SK-N-SH treated with all-trans-retinoic acid at 6 μM for 48 hours (cell line): Measurements from ENCODE around the gene FANCB.

Experiments
- ARNTL ChIP-seq: fragments of 450-650 bp; formaldehyde crosslinking; IDR thresholded peaks from 2 replicates; pipeline ENCODE4 v1.5.0; 2020; ENCODE audit warnings: low read depth, mild to moderate bottlenecking, moderate library complexity, borderline replicate concordance
- BACH2 ChIP-seq: fragments of 250-450 bp; sonication (Bioruptor Pico); IDR thresholded peaks from 2 replicates; pipeline ENCODE4 v1.9.0; 2021; ENCODE audit warnings: mild to moderate bottlenecking, borderline replicate concordance
- GLIS3 ChIP-seq: fragments of 250-450 bp; sonication (Bioruptor Pico); IDR thresholded peaks from 2 replicates; pipeline ENCODE4 v1.5.0; 2020; ENCODE audit warnings: mild to moderate bottlenecking, moderate library complexity
- ISL1 ChIP-seq: fragments of 250-450 bp; sonication (Bioruptor Pico); IDR thresholded peaks from 2 replicates; pipeline ENCODE4 v2.1.2; 2022; ENCODE audit warnings: mild to moderate bottlenecking, moderate library complexity
- OSR1 ChIP-seq: fragments of 250-450 bp; sonication (Bioruptor Pico); IDR thresholded peaks from 2 replicates; pipeline ENCODE4 v1.8.0; 2022; ENCODE audit warnings: moderate library complexity, mild to moderate bottlenecking, inconsistent platforms
- PPARA ChIP-seq: fragments of 250-450 bp; sonication (Bioruptor Pico); IDR thresholded peaks from 2 replicates; pipeline ENCODE4 v1.5.0; 2020; ENCODE audit warnings: mild to moderate bottlenecking, borderline replicate concordance
- SNAI2 ChIP-seq: fragments of 250-450 bp; sonication (Bioruptor Pico); IDR thresholded peaks from 2 replicates; pipeline ENCODE4 v1.5.0; 2020; ENCODE audit warnings: mild to moderate bottlenecking, moderate library complexity
- TOX ChIP-seq: fragments of 250-450 bp; sonication (Bioruptor Pico); IDR thresholded peaks from 2 replicates; pipeline ENCODE4 v1.8.0; 2021; ENCODE audit warnings: mild to moderate bottlenecking, moderate library complexity, borderline replicate concordance
- TSHZ2 ChIP-seq: fragments of 250-450 bp; sonication (Bioruptor Pico); IDR thresholded peaks from 2 replicates; pipeline ENCODE4 v1.5.0; 2020; ENCODE audit warnings: mild to moderate bottlenecking, moderate library complexity
- ZC3H10 ChIP-seq: fragments of 250-450 bp; sonication (Bioruptor Pico); IDR thresholded peaks from 2 replicates; pipeline ENCODE4 v1.5.1; 2021; ENCODE audit warnings: mild to moderate bottlenecking, moderate library complexity
- ZFP3 ChIP-seq: fragments of 250-450 bp; sonication (Bioruptor Pico); IDR thresholded peaks from 2 replicates; pipeline ENCODE4 v1.5.0; 2020; ENCODE audit warnings: mild to moderate bottlenecking, moderate library complexity
- ZFP30 ChIP-seq: fragments of 450-650 bp; formaldehyde crosslinking; IDR thresholded peaks from 2 replicates; pipeline ENCODE4 v1.5.0; 2022; ENCODE audit warnings: mild to moderate bottlenecking, moderate library complexity
- TF ChIP-seq, protein P1 (sequence below): fragments of 250-450 bp; sonication (Bioruptor Pico); IDR thresholded peaks from 2 replicates; pipeline ENCODE4 v1.8.0; 2021; ENCODE audit warnings: low read depth, mild to moderate bottlenecking, moderate library complexity, borderline replicate concordance

- no peak for TF ChIP-seq ZC3H10 (CRISPR knock-in tag)
- no peak for TF ChIP-seq OSR1 (CRISPR knock-in tag)
- TF ChIP-seq TSHZ2 (CRISPR knock-in tag), result no peak
- TF ChIP-seq ZFP30 (CRISPR knock-in tag), result no peak
- no peak for TF ChIP-seq GLIS3 (CRISPR knock-in tag)
- TF ChIP-seq SNAI2 (CRISPR knock-in tag), result no peak
- TF ChIP-seq TOX (CRISPR knock-in tag), result no peak
- TF ChIP-seq ISL1 (CRISPR knock-in tag), result no peak
- no peak for TF ChIP-seq BACH2 (CRISPR knock-in tag)
- TF ChIP-seq, protein P1, sequence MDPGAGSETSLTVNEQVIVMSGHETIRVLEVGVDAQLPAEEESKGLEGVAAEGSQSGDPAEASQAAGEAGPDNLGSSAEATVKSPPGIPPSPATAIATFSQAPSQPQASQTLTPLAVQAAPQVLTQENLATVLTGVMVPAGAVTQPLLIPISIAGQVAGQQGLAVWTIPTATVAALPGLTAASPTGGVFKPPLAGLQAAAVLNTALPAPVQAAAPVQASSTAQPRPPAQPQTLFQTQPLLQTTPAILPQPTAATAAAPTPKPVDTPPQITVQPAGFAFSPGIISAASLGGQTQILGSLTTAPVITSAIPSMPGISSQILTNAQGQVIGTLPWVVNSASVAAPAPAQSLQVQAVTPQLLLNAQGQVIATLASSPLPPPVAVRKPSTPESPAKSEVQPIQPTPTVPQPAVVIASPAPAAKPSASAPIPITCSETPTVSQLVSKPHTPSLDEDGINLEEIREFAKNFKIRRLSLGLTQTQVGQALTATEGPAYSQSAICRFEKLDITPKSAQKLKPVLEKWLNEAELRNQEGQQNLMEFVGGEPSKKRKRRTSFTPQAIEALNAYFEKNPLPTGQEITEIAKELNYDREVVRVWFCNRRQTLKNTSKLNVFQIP, result no peak
- no peak for TF ChIP-seq PPARA
- no peak for TF ChIP-seq ZFP3
- TF ChIP-seq ARNTL (CRISPR knock-in tag), result no peak
Measured at GRCh38 chrX:14896273-14896672, 23.4 kb upstream of the FANCB start.
